Stimulated activated CD4-positive, alpha-beta T cell treated with anti-CD3 and anti-CD28 coated beads, Interleukin-15, amount 100 ng/mL, for 24 hours (primary cell): ENCODE measurements around the gene GUCY2F.

Experiments
- DNase-seq: peaks from one replicate; pipeline ENCODE4 v3.0.0-alpha.2; 2020

GUCY2F gene

DNA sequence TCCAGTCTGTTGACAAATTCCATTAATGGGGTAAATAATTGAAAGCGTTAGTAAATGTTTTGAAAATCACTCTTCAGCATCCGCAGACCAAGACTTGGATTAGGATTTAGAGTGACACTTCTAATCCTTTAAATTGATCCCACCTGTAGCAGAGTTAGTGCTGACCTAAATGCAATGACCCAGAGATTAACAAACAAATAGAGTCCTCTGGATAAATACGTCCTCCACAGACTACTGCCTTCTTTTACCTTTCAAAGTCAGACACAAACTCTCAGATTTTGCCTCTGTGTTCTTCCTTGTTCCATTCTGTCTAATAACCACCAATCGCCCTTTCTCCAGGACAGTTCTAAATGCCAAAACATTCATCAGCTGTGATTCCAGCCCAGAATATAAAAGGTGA is at the start of gene GUCY2F:
GUCY2F (minus strand) TSS at position 101 of the 400 bp plus-strand sequence. CDS start 6,150 bp downstream, outside the sequence.
- no peak for DNase-seq

DNA sequence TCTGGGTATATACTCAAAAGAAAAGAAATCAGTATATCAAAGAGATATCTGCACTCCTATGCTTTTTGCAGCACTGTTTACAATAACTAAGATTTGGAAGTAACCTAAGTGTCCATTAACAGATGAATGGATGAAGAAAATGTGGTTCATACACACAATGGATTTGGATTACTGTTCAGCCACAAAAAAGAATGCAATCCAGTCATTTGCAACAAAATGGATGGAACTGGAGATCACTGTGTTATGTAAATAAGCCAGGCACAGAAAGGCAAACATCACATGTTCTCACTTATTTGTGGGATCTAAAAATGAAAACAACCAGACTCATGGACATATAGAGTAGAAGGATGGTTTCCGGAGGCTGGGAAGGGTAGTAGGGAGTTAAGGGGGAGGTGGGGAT is 37.1 kb upstream of the GUCY2F start:
- DNase-seq, result no peak

DNA sequence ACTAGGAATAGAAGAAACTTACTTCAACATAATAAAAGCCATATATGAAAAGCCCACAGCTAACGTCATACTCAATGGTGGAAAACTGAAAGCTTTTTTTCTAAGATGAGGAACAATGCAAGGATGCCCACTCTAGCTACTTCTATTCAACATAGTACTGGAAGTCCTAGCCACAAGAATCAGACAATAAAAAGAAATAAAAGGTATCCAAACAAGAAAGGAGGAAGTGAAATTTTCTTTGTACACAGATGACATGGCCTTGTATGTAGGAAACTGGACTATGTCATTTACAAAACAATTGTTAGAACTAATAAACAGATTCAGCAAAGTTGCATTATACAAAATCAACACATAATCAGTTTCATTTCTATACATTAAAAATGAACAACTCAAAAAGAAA is 29.2 kb upstream of the GUCY2F start:
- no peak for DNase-seq

DNA sequence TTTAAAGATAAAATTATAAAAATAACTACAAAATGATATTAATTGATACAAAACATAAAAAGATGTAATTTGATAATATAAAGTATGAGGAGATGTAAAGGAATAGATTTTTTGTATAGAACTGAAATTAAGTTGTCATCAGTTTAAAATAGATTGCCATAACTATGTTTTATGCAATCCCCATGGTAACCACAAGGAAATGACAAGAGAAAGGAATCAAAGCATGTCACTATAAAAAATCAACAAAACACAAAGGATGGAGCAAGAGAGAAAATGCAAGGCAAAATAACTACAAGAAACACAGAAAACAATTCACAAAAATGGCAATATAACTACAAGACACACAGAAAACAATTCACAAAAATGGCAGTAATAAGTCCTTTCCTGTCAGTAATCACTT is 27.0 kb upstream of the GUCY2F start:
- DNase-seq, result no peak

DNA sequence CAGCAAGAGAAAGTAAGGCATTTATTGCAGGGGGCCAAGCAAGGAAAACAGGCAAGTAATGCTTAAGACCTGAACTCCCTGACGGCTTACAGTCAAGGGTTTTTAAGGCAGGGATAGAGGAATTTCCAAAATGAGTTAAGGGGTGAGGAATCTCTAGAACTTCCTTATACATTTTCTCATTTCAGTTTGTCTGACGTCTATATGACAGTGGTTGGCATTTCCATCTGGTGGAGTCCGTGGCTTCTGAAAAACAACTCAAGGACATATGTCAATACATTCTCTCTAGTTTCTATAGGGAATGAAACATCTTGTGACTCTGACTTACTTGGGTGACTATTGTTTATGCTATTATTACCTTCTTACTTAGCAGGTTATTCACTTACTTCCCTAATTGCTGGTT is 19.3 kb upstream of the GUCY2F start:
- DNase-seq, result no peak

DNA sequence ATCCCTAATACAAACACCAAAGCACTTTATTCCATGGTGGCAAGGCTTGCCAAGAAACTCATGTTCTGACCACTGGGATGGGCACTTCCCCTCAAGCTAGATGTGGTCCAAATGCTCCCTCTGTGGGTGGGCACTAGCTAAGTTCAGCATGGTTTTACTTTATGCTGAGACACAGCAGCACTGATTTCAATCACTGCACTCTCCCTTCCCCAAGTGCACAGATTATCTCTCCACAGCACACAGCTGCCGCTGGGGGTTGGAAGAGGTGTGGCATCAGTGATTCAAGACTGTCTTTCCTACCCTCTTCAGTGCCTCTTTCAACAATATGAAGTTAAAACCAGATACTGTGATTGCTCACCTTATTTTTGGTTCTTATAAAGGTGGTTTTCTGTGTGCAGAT is 16.5 kb upstream of the GUCY2F start:
- DNase-seq, result no peak

DNA sequence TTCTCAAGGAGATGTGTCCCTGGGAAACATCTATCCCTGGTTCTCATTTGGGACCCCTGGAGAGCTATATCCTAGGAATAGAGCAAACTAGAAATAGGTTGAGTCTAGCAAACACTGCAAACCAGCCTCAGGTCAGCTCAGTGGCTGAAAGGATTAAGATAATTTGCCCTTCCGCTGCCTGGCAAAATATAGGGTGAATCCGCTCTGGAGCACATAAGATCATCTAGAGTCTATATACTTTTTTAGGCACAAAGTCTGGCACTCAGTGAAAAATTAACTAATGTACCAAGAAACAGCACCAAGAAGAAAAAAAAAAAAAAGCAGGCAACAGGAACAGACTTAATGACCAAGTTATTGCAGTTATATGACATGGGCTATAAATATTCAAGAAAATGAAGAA is 7.3 kb upstream of the GUCY2F start:
- no peak for DNase-seq

DNA sequence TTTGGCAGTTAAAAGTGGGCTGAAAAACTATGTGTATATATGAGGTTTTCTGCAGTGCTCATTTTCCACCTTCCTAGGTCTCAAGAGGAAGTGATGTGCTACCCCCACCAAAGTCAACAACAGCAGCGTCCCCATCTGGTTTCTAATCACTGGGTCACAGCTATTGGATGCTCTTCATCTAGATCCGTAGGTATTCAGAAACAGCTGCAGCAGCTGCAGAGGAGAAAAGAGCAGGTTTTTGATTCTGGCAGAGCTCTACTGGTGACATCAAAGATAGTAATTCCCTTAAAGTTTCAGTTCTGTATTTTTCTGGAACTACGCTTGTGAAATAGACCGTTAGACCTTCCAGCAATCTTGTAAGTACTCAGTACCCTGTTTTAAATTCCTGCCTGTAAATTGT is 5.8 kb upstream of the GUCY2F start:
- no peak for DNase-seq

DNA sequence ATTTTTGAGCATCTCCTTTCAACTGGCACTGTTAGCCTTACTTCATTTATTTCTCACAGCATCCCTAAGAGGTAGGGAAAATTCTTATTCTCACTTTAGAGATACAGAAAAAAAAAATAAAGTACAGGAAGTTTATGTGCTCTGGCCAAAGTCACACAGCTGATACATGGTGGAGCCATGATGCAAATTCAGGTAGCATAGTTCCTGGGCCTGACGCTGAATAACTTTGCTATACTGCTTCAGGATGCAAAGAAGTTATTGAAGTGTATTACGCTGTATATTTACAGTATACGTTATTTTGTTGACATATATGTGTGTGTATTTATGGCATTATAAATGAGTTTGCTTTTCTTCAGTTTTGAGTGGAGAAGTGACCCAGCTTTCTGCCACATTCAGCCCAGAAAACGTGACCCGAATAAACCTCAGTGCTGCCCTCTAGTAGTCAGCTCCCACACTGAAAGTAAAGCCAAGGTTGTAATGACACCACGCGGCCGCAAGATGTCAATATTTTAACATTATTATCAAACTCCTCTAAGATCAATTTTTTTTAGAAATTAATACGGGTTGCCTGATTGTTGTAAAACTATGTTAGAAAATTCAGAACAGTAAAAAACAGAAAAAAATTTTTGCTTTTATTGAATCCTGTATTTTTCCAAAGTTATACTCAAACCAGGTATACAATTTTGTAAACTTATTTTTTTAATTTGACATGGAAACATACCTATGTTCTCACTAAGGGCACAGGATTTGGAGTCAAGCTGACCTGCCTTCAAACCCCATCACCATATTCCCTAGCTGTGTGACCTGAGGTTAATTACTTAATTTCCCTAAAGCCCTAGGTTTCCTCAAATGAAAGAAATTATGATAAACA is 3.8 kb upstream of the GUCY2F start:
- DNase-seq, result peak; percentile 57

DNA sequence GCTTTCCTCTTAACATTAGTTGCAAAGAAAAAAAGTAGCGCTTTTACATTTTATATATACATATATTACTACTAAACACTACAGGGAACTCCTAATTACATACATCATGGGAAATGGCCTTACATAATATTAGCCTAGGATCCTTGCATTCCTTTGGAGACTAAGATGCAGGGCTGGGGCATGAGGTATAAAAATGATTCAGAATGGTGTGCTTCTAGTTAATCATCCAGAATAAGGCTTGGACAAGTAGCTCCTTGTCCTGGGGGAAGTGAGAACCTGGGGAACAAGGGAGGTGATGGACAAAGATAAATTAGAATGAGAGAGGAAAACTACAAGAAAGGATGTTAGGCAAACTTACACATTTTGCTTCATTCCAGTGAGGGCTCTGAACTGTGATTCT is 3.0 kb upstream of the GUCY2F start:
- DNase-seq, result no peak

DNA sequence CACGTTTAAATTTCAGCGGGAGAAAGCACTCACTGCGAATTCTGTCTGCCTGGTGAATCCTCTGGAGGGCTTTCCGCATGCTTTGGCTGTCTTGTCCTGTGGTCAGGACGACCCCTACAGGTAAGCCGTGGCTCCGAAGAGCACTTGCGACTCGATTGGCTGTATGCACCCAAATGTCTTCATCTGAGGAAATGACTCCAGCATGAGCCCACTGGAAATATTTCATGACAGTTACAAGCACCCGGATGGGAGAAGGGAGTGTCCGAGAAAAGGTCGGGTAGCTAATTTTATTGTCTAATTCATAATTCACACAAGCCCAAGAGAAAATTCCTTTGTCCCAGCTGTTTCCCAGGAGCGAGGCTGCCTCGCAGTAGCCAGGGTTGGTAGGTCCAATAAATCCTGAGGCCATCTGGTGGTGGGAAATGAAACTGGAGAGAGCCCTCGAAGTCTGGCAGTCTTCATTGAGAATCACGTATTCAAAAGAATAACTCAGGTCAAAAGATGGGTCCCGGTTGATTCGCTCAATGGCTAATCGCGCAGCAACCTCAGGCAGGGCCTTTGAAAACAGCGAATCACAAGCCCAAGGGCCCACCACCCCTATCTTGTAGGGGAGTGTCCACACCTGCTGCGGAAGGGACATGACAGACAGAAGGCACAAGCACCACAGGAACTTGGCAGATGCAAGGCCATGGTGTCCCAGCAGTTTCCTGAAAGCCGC is 6.6 kb downstream of the GUCY2F start:
- DNase-seq, result peak; percentile 3

DNA sequence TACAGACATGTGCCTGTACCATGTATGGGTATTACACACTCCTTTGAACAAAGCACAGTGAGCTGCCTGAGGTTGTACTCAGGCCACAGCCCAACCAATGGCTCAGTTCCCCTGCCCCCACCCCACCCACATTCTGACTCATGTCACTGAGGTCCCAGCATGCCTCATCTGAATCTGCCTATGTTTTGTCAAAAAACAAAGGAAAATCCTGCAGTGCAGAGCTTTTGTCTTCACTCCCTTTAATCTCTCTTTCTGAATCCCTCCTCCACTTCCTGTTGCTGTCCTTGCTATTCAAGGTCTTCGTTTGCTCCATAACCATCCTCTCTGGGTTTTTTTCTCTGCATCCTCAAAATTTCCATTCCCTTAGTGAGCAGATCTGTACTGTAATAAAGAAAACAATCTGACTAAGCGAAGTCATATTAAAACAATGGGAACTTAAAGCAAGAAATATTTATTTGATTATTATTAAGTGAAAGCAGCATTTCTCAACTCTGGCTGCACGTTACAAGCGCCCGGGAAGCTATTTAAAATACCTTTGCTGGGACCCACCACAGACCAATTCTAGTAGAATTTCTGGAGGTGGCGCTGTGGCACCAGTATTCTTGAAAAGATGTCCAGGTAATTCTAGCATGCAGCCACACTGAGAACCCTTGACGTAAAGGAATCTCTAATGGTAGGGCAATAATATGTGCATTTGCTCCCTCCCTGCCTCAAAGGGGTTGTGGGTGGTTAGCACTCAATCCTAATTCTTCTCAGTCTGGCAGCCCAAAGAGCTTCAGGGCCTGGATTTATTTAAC is 8.7 kb downstream of the GUCY2F start:
- peak; percentile 53 for DNase-seq

DNA sequence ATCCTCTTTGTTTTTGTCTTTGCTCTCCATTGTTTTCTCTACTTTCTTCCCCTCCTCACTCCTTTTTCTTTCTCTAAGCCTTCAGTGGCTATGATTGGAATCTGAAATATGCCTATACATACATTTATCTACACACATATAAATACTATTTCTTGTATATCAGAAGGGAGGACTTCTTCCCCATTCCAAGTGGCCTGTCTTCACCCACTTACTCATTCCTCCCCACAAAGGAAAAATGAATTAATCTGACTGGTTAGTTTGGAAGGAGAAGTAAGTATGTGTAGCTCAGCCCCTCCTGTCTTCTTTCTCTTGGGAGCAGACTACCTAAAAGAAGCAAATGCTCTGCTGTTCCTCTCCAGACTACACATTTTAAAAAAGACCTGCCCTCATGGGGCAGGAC is 17.7 kb downstream of the GUCY2F start:
- no peak for DNase-seq

DNA sequence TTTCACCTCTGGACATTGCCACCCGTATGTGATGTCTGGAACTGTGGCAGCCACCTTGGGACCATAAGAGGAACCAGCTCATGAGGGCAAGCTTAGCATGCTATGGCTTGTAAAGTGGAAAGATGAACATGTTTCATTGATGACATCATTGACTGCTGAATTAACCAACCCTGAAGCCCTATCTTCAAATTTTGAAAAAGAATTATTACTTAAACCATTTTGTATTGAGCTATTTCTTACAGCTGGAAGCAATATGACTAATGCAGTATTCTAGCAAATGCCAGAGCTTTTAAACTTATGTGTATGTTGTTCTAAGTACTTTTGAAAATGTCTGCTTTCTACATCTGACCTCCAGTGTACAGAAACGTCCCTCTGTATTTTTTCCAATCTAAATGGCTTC is 18.1 kb downstream of the GUCY2F start:
- DNase-seq, result no peak

DNA sequence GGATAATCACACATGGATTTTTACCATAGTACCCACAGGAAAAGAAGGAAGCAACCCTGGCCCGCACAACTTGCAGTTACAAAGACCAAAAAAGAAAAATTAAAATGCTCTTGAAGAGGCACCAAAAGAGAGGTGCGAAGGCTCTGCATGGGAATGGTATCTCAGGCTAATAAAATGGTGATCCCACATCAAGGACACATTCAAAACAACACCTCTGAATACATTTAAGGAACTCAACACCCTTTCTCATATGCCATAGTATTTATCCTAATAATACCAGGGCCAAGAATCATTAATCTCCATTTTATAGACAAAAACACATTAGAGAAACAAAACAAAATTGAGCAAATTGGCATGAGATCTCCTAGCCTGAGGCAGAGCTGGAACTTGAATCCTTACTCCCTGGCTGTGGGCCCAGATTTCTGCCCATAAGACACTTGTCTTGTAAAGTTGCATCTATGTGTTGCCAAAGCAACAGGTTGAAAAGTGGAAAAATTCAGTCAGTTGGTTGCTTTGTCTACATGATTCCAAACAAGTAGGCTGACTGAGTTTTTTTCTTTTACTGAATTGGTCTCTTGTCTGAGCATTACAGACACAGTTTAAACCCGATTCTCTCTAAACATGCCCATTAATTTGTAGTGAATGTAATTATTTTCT is 33.5 kb downstream of the GUCY2F start:
- DNase-seq, result no peak

DNA sequence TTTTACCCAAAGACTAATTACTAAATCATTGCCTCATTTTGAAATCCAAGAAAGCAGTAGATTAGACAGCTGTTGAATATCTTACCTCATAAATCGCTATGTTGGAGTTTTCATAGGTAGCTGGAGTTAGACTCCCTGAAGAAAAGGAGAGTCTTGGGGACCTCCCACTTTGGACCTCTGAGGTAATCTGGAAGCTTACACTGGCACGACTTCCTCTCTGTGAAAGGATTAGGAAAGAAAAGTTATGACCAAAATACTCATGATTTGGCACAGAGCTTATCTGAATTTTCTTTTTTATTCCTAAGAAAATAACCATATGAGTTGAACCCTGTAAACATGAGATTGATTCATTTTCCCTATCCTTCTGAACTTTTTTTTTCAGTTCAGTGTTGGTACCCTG is 40.6 kb downstream of the GUCY2F start:
- DNase-seq, result no peak

DNA sequence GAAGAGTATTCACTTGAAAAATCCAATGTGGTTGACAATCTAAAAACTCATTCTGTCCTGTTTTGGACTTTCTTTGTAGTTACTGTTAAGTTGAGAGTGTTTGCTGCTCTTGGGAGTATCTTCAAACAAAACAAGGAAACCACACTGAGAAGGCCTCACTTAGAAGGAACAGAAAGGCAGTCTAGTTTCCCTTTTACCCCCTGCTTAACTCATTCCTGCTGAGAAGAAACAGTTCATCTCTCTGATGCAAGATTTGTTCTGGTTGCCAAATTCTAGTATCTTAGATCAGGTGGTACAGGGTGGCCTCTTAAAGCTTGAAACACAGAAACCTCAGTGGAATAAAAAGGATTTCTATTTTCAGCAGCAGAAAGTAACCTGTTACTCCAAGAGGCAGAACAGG is 41.4 kb downstream of the GUCY2F start:
- no peak for DNase-seq

DNA sequence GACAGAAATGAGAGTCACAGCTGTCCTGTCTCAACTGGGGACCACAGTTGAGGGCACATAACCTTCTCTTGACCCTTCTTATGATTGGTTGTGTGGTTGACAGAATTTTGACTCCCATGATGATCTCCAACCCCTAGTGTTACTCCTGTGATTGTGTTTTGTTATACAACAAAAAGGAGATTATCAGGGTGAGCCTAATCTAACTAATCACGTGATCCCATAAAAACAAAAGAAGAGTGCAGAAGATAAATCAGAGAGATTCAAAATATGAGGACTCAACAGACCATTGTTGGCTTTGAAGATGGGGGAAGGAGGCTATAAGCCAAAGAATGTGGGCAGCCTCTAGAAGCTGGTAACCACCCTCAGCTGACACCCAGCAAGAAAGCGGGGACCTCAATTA is 72.7 kb downstream of the GUCY2F start:
- DNase-seq, result no peak

DNA sequence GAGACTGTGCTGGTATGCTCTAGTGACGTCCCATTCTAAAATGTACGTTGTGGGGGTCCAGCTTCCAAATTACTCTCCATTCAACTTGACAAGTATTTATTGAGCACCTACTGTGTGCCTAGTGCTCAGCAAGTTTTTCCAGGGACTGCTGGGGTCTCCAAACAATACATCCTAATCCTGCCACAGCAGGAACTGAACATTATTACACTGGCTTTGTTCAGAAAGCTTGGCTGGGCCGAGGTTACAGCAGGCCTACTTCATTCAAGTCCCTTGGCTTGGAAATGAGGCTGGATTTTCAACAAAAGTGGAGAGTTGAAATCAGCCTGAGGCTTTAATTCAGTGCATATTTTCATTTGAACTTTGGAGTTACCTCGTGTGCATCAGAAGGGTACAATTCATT is 78.0 kb downstream of the GUCY2F start:
- DNase-seq, result no peak

DNA sequence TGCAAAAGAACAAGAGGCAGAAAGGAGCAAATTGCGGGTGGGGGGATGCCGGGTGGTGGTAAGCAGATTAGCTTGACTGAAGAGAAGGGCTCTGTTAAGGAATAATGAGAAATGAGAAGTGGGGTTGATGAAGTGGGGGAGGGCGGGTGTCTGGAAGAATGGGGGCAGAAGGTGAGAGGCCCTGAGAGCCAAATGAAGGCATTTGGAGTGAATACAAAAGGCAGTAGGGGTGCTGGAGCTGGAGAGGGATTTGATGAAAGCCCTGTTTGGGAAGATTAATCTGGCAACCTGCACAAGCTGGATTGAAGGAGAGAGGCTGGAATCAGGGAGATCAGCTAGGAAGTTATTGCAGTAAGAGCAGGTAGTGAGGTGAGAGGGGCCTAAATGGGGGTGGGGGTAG is 82.1 kb downstream of the GUCY2F start:
- no peak for DNase-seq

DNA sequence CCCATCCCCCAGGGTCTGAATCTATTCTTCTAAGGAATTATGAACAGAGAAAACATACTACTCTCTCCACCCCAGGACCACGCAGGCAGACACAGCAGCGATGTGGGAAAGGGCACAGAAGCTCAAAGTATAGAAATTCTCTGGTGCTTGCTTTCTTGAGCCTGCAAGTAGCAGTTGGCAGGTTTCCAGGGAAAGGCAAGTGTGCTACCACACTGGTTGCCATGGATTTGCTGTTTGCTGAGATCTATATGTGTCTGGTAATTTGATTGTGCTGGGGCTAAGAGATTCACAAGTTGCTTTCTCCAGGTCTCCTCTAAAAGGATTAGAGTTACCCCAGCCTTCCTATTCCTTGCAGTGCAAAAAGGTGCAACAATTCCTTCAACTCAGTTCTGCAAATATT is 83.1 kb downstream of the GUCY2F start:
- DNase-seq, result no peak

DNA sequence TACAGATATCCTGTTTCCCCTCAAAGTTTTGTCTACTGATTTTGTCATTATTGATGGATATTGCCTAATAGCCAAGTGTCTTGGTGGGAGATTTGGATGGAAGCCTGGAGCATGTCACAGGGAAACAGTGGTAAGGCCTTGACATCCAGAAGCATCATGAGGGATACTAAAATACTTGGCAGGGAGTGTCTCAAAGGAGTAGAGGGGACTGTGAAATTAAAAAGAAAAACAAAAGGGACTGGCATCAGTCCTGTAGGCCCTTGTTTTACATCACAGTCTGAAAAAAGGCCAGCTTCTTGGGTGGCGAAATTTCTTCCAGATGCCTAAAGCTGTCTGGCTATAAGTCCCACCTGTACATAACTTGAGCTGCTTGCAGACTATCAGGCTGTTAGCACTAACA is 83.8 kb downstream of the GUCY2F start:
- no peak for DNase-seq

DNA sequence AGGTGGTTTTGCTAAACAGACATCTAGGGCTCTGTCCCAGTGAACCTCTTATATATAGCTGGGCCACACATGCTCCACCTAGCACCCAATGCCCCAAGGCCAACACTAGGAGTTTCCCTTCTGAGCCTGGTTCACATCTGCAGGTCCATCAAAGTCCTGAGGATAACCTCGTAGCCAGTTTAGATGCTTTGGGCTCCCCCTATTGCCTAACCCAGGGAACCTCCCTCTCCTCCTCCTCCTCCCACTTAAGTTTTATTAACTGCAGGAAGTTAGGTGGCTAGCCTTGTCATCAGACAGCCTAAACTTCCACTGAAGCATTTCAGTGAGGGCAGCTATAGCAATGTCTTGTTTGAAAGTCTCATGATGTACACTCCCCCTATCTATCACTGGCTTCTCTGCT is 88.0 kb downstream of the GUCY2F start:
- DNase-seq, result no peak
